Erythroblast (primary cell): ENCODE data around the gene KRT36.

Experiments used
- GATA1 ChIP-seq: IDR thresholded peaks from 2 replicates; pipeline ENCODE4 v1.6.1; 2011; ENCODE audit warnings: low read depth, mild to moderate bottlenecking, control low read depth, low read length, moderate library complexity
- POLR2A ChIP-seq: IDR thresholded peaks from 2 replicates; pipeline ENCODE4 v1.6.1; 2011; ENCODE audit warnings: mild to moderate bottlenecking, low read length

GRCh38 chr17:41513168-41513547, 23.4 kb upstream of the KRT36 start:
- TF ChIP-seq POLR2A (no peak), GATA1 (no peak)
